NCI-H1105 (cell line): ENCODE measurements around the gene F11R.
"Not testable (repeated sequence)": the region's sequence is repeated elsewhere in the genome, so short reads cannot be mapped to it uniquely, and the experiment has no call there.

ENCODE experiments used
- DNase-seq: peaks from one replicate; lab custom pipeline; 2025; lab: John Stamatoyannopoulos, UW

Gene F11R

DNA sequence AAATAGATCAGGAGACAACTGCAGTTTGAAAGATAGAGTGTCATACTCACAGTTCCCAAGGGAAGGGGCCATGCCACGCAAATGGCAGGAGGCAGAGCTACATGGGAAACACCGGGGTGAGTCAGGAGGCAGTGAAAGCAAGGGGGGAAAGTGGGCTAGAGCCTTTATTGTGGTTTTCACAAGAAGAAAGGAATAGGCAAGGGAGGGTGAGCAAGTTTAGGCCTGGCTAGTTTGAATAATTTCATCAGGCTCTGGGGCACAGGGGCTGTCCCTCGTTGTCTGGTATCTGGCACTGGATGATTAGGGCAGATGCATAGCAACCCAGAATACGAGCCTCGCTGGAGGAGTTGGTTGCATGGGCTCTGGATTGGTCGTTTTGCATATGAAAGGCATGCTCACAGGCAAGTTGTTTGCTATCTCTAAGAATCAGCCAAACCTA lies 49.3 kb downstream of the F11R start:
- DNase-seq: no peak

DNA sequence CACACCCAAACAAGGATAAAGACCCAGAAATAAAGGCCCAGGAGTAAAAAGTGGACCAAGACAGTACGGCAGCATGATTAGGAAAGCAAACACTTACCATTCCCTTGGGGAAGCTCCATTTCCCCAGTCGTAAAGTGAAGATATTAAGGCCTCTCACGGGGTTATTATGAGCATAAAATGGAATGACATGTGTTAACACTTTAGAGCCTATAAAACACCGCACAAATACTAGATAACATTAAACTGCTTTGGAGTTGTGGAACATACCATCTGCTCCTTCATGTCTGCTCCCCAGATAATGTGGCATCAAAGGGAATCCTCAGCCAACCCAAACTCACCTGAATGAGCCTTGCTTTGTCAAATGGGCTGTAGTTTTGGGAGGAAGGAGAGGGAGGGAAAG lies 57.4 kb downstream of the F11R start:
- DNase-seq: no peak

DNA sequence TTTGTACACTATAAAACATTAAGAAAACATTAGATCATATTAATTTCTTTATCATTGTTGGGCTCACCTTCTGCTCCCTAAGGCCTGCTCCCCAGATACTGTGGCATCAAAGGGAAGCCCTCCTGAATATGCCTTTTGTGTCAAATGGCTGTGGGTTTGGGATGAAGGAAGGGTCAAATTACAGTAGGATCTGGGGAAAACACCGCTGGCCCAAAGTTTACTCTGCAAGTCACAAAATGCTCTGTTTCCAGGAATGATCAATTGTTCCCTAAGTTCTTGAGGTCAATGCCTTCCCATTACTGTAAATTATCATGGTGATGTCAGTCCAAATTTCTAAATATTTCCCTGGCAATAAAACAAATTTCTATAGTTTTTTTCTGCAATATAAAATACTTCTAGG lies 59.5 kb downstream of the F11R start:
- DNase-seq: no peak

DNA sequence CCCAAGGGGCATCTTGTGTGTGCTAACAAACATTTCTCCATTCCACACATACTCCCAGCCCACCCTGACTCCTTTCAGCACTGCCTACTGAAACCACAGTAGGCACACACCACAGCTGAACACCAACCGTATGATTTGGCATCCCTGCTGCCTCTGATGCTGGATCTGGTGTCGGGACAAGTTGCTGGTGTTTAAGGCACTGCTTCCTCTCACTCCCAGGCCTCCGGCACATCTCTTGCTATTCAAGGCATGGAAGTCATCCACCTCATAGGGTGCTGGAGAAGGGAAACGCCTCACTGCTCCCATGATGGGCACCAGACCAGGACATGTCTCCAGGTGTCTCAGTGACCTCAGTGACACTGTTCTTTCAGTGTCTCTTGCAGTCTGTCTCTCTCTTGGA lies 64.0 kb downstream of the F11R start:
- DNase-seq: no peak

DNA sequence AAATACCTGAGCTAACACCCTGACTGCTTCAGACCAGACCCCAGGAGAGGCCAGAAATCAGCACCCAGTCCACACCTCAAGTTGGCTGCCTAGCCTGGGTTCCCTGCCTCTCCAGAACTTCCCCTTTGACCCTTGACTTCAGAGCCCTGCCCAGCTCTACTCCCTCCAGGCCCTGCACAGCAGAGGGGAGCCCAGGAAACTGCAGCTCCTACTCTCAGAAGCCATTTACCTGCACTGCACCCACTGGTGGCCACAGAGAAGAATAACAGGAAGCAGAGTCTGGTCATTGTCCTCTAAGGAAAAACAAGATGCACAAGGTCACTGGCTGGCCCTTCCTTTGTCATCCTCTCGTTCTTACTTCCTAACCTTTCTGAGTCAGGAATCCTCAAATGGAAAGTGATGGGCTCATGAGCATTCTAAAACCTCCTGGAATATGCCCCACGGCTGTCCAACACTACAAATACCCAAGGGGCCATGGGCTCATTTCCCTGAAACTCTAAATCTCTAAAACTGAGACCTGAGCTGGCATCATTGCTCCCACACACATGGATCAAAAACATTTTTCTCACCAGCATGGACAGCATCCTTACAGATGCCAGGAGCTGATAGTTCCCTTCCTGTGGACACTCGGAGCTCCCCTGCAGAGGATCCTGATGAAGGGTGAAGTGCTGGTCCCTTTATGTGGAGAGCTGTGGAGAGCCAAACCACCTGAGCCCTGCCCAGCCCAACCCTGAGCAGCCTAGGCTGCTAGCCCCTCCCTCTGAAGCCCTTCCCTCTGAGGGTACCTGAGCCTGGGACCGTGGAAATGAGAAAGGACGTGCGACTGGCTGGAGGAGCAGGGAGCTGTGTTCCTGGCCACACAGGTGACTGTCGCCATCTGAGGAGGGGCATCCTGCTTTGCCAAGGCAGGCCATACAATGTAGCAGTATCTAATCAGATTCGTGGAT lies 66.5 kb downstream of the F11R start, which contains the start of gene ITLN2:
TSS of gene ITLN2 (minus strand) at position 652 of the 947 bp plus-strand sequence. CDS start at position 584, 68 bp downstream.
- no peak for DNase-seq

DNA sequence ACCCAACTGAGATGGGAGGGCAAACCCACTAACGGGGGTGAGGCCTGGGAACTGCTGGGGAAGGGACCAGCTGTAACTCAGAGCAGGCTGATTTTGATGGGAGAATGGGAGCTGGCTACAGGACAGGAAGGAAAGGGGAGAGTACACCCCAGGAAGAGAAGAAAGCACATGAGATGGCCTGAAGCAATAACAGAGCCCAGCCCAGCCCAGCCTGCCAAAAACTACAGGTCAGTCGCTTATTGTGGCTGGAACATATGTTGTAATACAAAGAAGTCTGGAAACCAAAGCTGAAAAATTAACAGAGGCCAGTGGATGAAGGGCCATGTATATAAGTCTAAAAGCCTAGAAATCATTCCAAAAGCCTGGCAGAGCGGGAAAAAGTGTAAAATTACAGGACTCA lies 67.9 kb downstream of the F11R start:
- DNase-seq: no peak

DNA sequence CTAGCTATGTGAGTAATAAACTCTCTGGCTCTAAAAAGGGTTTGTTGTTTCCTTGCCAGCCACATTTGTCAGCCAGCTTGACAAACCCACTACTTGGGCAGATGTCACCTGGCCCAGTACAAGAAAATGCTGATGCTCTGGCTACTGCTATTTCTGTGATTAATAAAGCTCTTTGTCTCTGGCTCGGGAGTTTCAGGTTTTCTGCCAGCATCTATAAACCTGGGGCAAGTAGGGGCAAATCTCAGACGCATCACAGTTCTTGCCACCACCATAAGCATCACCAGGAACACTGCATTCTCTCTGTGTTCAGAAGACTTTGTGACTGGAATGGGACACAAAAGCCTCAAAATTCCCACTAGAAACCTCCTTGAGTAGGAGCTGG lies 68.8 kb downstream of the F11R start:
- DNase-seq: no peak

DNA sequence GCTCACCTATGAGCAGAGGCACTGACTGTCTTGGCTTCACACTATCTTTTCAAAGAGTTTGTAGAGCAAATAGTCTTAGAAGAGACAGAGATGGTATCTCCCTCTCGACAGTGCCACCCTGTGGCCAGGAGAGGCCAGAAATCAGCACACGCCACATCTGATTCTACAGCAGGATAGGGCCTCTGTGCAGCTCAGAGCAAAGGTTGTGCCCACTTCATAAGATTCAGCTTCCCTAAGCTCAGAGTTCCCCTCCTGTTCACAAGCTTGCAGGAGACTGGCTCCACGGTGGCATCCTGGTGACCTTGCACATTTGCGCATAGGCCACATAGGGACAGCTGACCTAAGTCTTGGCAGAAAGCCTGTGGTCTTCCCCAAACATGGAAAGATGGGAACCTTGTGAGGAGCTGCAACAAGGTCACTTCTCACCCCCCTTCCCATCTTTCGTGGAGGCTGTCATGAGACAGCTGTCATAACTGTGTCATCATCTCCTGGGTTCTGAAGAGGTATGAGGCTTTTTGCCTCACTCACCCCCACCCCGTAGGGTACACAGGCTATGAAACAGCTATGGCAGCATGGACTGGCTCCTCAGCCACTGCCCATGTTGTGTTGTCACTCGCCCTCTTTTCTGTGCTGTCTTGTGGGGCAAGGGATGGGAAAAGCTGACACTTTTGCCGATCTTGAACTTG lies 69.4 kb downstream of the F11R start:
- DNase-seq: peak; percentile 22

DNA sequence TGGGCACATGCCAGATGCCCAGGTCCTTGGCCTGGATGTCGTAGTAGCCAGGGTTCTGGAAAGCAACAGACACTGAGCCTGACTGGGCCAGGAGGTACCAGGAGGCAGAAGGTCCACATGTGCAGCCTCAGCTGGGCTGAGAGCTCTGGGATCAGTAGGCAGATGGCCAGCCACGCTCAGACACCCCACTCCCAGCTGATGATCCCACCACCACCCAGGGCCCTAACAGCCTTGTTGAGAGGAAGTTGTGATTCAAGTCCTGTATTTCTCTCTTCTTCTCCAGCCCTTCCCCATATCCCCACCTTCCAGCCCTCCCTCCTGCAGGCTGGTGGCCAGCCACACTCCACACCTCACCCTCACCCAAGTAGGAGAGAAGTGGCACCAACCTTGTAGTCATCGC lies 70.3 kb downstream of the F11R start:
- DNase-seq: no peak

DNA sequence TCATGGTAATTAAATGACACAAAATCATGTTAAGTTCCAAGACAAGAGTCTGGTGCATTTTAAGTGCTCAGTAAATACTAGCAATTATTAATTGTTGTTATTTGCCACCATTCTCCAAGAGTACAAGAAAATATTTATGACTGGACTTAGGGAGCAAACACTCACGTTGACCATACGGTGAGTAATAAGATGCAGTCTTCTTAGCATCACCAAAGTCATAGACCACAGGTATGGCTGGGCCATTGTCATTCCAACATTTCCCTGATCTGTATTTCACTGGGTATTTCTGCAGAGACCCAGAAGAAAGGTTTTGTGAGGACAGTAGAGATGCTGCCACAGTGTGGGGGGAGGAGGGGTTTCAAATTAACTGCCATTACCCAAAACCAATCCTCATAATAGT lies 71.1 kb downstream of the F11R start:
- DNase-seq: no peak

DNA sequence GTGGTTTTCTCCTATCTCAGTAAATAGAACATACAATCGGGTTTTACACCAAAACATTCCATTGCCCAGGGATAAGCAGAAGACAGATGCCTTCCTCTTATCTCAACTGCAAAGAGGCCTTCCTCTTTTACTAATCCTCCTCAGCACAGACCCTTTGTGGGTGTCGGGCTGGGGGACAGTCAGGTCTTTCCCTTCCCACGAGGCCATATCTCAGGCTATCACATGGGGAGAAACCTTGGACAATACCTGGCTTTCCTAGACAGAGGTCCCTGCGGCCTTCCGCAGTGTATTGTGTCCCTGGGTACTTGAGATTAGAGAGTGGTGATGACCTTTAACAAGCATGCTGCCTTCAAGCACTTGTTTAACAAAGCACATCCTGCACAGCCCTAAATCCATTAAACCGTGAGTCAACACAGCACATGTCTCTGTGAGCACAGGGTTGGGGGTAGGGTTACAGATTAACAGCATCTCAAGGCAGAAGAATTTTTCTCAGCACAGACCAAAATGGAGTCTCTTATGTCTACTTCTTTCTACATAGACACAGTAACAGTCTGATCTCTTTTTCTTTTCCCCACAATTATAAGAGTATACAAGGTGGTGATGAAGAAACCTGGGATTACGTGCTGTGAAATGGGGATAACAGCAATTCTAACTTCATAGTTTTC lies 71.6 kb downstream of the F11R start:
- DNase-seq: not testable (repeated sequence)

DNA sequence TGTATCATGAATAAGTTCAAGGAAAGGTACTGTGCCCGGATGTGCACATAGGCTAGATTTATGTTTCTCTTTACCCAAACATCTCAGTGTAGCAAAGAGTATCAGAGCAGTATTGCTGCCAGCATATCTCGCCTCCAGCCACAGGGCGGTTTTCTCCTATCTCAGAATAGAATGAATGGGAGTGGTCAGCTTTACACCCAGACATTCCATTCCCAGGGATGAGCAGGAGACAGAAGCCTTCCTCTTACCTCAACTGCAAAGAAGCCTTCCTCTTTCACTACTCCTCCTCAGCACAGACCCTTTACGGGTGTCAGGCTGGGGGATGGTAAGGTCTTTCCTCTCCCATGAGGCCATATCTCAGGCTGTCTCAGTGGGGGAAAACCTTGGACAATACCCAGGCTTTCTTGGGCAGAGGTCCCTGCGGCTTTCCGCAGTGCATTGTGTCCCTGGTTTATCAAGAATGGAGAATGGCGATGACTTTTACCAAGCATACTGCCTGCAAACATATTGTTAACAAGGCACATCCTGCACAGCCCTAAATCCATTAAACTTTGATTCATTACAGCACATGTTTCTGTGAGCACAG lies 73.7 kb downstream of the F11R start:
- DNase-seq: not testable (repeated sequence)

DNA sequence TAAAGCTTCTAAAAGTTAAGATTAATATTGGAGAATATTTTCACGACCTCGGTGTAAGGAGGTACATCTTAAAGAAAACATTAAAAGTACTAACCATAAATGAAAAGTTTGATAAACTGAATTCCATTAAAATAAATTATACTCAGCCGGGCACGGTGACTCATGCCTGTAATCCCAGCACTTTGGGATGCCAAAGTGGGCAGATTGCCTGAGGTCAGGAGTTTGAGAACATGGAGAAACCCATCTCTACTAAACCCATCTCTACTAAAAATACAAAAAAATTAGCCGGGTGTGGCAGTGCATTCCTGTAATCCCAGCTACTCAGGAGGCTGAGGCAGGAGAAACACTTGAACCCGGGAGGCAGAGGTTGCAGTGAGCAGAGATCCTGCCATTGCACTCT lies 75.1 kb downstream of the F11R start:
- not testable (repeated sequence) for DNase-seq
